GM12892 (cell line): ENCODE results near the gene MFN1.

Source experiments
- POLR2A ChIP-seq: IDR thresholded peaks from 2 replicates; pipeline ENCODE4 v1.6.1; 2011; ENCODE audit warnings: low read depth, low read length, control low read depth
- POLR2AphosphoS5 ChIP-seq: IDR thresholded peaks from 2 replicates; pipeline ENCODE4 v1.6.1; 2011; ENCODE audit warnings: low read depth, low read length, control low read depth

- TF ChIP-seq POLR2AphosphoS5 (no peak), POLR2A (no peak)
Observed at GRCh38 chr3:179302111-179302510, 45.4 kb upstream of the MFN1 start.
